Muscle of back (tissue), 13 donors: ENCODE measurements around the gene SIPA1. TPM values are rescaled to one million over a fixed set of nuclear protein-coding genes. Genes with fewer than 3 reads are reported as not detected.

ENCODE experiments used
- DNase-seq, 3 donors: peaks; one replicate each; pipeline versions ENCODE4 v3.0.0 to v3.0.0-alpha.2; 2013
- long read RNA-seq, 9 donors: transcript quantifications; one replicate each; lab custom pipeline, GENCODE V29; 2026
- polyA plus RNA-seq, 10 donors: library from polyadenylated mRNA; unstranded; fragments of 120-200 nt; gene quantifications; one replicate each; pipeline ENCODE4 v1.2.1, GENCODE V29; 2013; ENCODE audit not compliant: insufficient read length in 10 of 10

Gene SIPA1, protein sequence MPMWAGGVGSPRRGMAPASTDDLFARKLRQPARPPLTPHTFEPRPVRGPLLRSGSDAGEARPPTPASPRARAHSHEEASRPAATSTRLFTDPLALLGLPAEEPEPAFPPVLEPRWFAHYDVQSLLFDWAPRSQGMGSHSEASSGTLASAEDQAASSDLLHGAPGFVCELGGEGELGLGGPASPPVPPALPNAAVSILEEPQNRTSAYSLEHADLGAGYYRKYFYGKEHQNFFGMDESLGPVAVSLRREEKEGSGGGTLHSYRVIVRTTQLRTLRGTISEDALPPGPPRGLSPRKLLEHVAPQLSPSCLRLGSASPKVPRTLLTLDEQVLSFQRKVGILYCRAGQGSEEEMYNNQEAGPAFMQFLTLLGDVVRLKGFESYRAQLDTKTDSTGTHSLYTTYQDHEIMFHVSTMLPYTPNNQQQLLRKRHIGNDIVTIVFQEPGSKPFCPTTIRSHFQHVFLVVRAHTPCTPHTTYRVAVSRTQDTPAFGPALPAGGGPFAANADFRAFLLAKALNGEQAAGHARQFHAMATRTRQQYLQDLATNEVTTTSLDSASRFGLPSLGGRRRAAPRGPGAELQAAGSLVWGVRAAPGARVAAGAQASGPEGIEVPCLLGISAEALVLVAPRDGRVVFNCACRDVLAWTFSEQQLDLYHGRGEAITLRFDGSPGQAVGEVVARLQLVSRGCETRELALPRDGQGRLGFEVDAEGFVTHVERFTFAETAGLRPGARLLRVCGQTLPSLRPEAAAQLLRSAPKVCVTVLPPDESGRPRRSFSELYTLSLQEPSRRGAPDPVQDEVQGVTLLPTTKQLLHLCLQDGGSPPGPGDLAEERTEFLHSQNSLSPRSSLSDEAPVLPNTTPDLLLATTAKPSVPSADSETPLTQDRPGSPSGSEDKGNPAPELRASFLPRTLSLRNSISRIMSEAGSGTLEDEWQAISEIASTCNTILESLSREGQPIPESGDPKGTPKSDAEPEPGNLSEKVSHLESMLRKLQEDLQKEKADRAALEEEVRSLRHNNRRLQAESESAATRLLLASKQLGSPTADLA
- 10 to 100 TPM; 24.4 to 44.3 (median 36.2) TPM for polyA plus RNA-seq
- long read RNA-seq, donor 1, partial matches to known transcripts, result 0 of 2 reads
- long read RNA-seq, donor 1, other reads (novel, unspliced or antisense), result 0 of 2 reads
- long read RNA-seq, donor 2, partial matches to known transcripts, result 0 of 3 reads
- long read RNA-seq, donor 2, other reads (novel, unspliced or antisense), result 0 of 3 reads
- long read RNA-seq, donor 3, result 0 reads
- long read RNA-seq, donor 4, partial matches to known transcripts, result 0 of 5 reads
- long read RNA-seq, donor 4, other reads (novel, unspliced or antisense), result 0 of 5 reads
- long read RNA-seq, donor 5, partial matches to known transcripts, result 0 of 1 reads
- long read RNA-seq, donor 5, other reads (novel, unspliced or antisense), result 0 of 1 reads
- long read RNA-seq, donor 6, partial matches to known transcripts, result 0 of 1 reads
- long read RNA-seq, donor 6, other reads (novel, unspliced or antisense), result 0 of 1 reads
- long read RNA-seq, donor 7, result 0 reads
- long read RNA-seq, donor 8, partial matches to known transcripts, result 0 of 2 reads
- long read RNA-seq, donor 8, other reads (novel, unspliced or antisense), result 0 of 2 reads
- long read RNA-seq, donor 9, partial matches to known transcripts, result 0 of 3 reads
- long read RNA-seq, donor 9, other reads (novel, unspliced or antisense), result 0 of 3 reads

DNA sequence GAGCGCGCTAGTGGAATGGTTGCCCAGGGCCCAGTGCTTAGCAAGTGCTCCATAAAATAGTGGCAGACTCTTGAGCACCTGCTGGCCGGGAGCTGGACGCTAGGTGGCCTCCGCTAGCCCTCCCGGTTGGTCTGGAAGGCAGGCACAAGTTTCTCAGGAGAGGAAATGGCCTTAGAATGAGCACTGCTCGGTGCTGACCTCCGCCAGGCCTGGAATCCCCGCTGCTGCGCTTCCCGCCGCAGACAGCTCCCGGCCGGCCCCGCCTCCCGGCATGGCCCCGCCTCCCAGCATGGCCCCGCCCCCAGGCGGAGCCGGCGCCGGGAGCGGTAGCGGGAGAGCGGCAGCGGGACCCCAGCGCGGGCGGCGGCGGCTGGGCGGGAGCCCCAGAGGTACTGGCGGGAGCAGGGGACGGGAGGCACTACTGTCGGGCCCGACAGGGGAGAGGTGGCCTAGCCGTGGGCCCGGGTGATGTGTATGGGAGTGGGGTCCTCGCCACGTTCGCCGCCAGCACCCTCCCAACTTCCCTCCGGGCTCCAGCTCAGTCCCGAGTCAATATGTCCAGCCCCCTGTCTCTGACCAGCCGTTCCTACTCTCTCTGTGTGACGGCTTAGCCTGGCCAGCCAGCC is at the start of gene SIPA1:
Gene SIPA1, plus strand, starts transcription at position 308 of the 626 bp plus-strand sequence. CDS start 2,821 bp downstream, outside the sequence.
- peak; percentile 68 to 94 (median 88) for DNase-seq

DNA sequence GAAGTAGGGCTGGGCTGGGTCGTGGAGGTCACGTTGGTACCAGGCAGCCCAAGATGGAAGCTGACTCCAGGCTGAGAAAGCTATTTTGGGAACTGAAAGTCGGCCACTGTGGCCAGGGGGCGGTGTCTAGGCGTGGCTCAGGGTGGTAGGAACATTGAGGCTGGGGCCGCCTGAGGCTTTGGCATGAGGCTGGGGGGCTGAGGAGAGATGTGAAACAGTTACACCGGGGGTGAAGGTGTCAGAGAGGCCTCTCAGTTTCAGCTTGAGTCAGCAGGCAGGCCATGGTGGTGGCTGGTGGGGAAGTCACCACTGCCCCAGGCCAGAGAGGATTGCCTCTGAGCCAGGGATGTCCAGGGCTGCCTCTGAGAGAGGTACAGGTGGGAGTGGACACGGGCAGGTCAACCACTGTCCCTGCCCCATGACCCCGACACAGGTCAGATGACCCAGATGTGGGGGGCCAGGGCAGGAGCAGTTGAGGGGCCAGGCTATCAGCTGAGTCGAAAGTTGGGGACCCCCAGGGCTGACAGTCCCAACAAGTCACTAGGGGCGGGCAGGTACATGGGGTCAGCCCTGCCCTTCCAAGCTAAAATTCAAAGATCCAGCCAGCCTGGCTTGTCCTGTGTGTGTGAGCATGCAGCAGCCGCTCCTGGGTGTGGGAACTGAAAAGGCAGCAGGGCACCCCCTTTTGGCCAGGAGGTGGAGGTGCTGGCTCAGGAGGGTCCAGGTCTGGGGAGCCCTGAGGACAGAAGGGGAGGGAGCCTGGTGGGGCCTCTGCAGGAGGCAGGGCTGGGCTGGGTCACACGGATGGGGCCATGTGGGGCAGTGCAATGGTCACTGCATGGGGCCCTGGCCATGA is 49.5 kb upstream of the SIPA1 start:
- peak in 2 of 3 donors; percentile 35 to 49 for DNase-seq

DNA sequence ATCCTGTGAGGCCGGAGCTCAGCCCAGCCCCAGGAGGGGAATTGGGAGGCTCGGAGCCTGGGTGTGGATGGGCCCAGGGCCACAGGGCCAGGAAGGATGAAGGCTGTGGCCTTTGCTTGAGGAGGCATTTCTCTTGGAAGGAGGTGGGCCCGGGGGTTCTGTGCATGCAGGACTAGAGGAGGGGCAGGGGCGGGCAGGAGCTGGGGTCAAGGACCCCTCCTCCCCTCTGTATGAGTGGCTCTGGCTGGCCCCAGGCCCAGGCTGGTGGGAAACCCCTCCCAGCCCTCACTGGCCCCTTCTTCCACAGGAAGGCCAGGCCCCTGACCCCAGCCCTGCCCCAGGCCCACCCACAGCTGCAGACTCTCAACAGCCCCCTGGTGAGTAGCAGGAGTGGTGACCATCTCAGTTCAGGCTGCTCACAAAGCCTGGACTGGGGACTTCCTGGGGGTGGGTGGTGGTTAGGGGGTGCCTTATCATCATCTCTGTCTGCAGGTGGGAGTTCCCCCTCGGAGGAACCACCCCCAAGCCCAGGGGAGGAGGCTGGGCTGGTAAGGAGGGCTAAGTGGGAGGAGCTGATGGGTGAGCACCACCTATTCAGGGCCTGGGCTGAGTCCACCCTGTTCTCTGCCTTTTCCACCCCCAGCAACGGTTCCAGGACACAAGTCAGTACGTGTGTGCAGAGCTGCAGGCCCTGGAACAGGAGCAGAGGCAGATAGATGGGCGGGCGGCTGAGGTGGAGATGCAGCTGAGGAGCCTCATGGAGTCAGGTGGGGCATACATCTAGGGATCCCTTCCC is 48.3 kb upstream of the SIPA1 start:
- peak in 1 of 3 donors; percentile 42 for DNase-seq

DNA sequence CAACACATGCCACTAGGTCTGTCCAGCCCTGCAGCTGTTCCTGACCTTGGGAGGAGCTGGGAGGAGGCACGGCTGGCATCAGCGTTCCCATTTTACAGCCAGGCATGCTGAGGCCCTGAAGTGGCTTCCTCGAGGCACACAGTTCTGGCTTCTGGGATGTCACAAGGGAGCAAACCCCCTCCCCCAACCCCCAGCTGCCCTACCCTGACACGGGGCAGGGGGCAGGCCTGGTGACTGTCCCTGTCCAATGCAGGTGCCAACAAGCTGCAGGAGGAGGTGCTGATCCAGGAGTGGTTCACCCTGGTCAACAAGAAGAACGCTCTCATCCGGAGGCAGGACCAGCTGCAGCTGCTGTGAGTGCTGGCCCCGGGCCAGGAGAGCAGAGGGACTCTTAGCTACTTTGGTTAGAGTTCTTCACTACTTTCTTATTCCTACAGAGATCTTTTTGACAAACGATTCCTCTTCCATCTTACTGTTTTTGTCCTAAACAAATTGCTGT is 47.6 kb upstream of the SIPA1 start:
- peak in 2 of 3 donors; percentile 84 to 92 for DNase-seq

DNA sequence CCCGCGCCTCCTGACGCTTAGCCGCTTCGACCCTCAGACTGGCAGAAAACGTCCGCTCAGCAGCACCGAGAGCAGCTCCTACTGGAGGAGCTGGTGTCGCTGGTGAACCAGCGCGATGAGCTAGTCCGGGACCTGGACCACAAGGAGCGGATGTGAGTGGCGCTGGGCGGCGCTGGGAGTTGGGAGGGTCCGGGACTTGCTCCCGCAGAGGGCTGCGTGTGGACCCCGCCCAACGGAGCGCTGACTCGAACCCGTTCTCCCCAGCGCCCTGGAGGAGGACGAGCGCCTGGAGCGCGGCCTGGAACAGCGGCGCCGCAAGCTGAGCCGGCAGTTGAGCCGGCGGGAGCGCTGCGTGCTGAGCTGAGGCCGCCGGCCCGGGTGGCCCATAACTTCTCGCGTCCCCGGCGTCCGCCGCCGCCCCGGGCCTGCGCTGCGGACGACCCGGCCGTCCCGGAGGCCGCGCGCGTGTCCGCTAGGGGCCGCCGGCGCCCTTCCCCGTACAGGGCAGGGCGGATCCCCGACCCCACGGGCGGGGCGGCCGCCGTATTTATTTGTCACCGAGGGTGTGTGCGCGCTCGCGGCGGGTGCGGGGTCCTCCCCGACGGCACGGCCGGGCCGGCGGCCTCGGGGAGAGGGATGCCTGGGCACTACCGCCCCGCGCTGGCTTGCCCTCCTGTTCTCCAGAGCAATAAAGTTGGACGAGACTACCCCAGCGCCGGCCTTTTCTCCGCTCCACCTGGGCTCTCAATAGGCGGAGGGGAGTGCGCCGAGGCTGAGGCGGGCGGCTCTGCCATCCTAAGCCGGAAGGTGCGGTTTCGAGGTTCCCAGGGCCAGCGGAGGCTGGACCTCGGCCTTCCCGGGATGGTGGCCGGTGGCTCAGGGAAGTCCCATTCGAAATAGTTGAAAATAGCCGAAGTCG is 45.7 kb upstream of the SIPA1 start:
- peak in 1 of 3 donors; percentile 80 for DNase-seq

DNA sequence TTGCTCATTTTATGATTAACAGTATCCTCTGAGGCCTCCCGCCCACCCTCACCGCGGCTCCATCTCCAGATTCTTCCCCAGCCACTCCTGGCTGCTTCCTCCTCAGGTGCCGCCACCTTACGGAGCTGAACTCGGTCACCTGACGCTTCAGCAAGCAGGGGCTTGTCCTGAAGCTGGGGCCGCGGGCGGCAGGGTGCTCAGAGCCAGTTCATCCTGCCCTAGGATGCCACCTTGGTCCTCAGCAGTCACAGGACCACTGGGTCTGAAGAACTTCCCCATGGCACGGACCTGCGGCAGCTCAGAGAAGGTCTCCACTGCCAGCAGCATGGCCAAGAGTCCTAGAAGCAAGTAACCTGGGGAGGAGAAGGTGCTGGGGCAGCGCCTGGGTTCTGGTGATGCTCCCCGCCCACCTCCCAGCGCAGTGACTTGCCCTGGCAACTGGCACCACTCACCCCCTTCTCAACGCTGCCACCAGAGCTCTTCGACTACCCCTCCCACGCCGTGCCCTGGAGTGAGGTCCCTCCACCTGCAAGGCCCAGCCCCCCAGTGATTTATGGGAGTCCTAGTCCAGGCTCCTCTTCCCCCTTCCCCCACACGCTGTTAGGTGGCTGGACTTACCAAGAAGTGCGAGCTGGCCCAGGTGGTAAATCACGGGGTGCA is 44.9 kb upstream of the SIPA1 start:
- no peak for DNase-seq

DNA sequence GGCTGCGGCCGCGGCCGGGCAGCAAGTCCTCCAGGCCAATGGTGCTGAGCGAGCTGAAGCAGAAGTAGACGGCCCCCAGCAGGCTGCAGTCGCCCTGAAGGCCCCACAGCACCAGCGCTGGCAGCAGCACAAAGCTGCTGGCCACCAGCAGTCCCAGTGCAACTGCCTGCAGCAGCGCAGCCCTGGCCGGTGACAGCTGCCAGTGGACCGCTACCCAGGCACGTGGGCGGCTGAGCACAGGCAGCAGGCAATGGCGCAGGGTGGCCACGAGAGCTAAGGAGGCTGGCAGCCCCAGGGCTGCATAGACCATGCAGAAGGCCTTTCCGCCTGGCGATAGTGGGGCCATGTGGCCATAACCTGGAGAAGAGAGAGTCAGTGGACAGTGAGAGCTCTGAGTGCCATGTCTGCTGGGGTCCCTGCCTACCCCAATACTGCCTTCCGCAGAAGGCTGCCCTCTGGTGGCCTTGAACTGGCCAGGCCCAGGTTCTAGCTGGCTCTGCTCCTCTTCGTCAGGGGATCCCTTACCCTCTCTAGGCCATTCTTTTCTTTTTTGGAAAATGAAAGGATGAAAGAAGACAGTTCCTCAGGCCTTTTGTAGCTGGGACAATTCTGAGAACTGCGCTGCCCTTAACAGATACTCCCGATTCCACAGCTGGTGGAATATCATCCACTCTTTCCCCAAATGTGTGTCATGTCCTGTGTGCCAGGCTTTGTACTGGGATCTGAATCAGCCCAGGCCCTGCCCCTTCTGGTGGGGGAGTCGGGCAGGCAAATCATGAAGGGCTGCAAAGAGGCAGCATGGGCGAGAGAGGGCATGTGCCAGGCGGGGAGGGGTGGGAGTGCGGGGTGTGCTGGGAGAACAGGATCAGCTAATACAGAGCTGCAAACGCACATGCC is 44.1 kb upstream of the SIPA1 start:
- peak in 1 of 3 donors; percentile 63 for DNase-seq

DNA sequence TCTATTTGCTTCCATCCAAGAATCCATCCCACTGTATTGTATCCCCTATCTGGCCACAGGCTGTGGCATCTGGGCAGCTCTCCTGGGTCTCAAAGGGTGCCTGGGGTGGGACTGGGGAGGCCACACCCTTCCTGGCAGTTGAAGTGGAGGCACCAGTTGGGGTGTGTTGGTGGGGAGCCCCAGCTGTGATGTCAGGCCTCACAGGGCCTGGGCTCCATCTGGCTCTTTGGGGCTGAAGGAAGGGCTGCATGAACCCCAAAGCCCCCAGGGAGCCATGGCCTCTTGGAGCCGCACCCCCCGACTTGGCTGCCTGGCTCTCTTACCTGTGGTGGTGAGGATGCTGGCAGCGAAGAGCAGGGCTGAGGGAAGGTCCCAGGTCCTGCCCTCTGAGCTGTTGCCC is 42.8 kb upstream of the SIPA1 start:
- DNase-seq, result no peak

DNA sequence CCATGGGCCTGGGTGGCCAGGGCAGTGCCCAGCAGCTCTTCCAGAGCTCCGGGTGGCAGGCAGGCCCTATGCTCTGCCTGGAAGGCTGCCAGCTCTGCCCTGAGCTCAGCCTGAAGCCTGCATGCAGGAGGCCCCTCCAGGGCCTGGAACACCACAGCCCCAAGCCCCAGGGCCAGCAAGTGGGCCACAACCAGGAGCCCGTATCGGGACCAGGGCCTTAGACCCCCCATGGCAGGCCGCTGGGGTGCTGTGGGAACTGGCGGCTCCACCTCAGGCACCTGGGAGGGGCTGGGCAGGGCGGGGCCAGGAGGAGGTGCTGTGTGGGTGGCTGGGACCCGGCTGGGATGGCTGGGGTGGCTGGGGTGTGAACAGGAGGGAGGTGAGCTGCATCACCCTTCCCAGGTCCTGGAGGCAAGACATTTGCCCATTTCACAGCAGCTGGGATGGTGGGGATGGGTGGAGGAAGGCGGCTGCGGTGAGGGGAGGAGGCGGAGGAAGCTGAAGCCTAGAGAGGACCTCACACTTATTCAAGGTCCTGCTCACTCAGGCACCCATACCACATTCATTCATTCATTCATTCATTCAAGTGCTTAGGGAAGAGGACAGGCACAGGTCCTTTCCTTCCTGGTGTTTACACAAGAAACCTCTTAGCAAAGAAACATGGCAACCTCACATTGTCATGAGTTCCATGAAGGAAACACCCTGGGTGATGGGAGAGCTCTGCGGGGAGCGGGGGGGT is 42.2 kb upstream of the SIPA1 start, which contains the start of gene KCNK7:
Gene KCNK7, minus strand, starts transcription at position 258 of the 739 bp plus-strand sequence. Its CDS starts 28 bp downstream, at position 230.
- DNase-seq, result no peak

DNA sequence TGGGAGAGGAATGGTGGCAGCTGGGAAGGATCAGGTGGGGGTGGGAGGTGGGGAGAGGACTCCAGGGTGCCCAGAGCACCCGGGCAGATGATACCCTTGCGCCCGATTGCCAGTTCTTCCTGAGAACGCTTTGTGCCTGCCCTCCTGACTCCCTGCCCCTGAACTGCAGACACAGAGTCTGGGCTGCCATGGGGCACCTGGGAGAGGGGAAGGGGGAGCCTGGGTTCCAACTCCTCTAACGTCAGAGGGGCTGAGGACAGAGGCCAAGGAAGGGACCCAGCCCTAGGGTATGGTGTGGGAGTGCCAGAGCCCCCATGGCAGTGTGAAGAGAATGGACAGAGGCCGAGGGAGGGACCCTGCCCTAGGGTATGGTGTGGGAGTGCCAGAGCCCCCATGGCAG is 41.4 kb upstream of the SIPA1 start:
- no peak for DNase-seq

DNA sequence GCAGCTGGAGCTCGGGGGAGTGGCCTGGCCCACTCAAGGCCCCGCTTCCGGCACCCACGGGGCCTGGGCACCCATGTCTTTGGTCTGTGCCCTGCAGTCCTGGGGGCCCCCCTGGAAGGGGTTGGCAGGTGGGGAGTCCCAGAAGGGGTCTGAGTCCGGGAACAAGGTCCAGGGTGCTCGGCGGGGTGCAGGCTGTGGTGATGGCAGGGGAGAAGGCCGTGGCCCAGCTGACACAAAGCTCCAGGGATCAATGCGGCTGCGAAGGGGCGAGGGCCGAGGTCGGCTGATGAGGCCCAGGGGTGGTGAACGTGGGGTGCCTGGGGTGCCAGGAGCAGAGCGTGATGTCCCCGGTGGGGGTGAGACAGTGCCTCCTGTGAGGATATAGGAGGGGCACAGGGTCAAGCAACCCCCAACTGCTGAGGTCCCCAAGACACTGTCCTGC is 39.6 kb upstream of the SIPA1 start:
- DNase-seq, result no peak

DNA sequence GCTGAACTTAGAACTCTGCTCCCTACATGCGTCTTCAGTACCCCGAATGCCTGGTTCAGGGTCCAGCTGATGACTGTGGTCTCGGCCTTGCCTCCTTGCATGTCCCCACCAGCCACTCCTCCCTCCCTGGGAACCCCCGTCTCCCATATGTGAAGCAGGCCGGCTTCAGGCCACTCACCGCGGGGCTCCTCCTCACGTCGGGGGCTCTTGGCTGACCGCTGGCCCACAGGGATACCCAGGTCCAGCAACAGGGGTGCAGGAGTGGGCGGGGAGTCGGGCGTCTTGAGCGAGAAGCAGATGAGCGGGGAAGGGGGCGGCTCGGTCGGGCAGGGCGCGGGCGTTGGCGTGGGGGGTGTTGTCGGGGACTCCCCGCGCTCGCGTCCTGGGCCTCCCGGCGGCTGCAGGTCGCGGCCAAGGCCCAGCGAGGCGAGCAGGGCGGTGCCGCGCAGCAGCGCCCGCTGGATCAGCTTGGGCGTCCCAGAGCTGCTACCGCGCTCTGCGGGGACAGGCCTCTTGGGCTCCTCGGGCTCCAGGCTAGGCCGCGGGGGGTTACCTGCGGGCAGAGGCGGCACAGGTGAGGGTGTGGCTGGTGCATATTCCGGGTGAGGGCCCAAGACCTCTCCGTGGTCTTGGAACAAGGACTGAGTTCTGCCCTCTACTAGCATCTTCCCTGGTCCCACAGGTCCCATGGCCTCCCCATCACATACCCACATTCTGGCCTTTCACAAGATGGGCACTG is 38.5 kb upstream of the SIPA1 start:
- DNase-seq, result no peak

DNA sequence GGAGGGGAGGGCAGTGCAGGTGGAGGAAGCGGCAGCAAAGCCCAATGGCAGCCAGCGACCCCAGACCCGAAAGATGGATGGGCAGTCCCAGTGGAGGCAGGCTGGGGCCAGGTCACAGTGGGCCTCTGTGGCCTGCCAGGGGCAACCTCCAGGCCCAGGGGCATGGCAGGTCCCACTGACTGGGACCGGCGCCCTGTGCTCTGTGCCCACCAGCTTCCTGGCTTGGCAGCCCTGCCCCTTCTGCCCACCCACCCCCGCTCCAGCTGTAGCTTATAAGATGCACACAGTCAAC is 38.0 kb upstream of the SIPA1 start:
- no peak for DNase-seq

DNA sequence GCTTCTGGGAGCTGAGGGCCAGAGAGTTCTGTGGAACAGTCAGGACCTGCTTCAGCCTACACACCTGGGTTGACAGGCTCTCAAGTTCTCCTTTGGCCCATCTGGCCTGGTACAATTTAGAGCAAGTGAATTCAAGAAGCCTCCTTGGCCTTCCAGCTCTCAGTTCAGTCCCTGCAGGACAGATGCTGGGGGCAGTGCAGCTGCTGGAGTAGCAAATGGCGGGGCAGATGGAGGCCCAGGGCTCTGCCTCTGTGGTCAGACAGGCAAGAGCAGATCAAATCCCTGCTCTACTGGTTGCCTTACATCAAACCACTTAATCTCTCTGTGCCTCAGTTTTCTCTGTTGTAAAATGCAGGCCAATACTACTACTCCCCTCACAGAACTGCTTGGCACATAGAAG is 33.6 kb upstream of the SIPA1 start:
- no peak for DNase-seq
